ENCODE measurements around the gene NEK3. TPM values are rescaled to one million over a fixed set of nuclear protein-coding genes. Genes with fewer than 3 reads are reported as not detected.
"Not testable (repeated sequence)": the region's sequence is repeated elsewhere in the genome, so short reads cannot be mapped to it uniquely, and the experiment has no call there.

Gene NEK3
- total RNA-seq, 1 experiment from 2014 or later, result 6.9 TPM

DNA sequence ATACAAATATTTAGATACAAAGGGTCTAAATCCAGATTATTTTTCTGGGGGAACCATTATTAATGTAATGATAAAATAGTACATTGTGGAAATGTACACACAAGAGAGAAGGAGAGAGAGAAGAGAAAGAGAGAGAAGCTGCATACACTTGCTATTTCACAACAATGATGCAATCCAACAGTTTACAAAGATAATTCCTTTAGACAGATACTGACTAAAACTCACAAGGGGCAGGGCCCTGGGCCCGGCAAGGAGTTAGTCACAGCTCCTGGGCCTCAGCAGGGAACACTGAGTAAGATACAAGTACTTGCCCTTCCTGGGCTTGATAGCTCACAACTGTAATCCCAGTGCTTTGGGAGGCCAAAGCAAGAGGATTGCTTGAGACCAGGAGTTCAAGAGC, 44.5 kb upstream of the NEK3 start:
- H3K4me3 ChIP-seq (ENCODE audit: low read length); POLR2A ChIA-PET (ENCODE audit: unreplicated experiment); H3K9me3 ChIP-seq (ENCODE audit: low read length); H3F3A ChIP-seq (ENCODE audit: low read length, unreplicated experiment); H3K9me2 ChIP-seq (replicated peaks; ENCODE audit: low read length); CTCF ChIA-PET; H3K79me2 ChIP-seq (ENCODE audit: low read length); H3K9ac ChIP-seq (ENCODE audit: low read length); H3K36me3 ChIP-seq (ENCODE audit: low read depth, low read length); H2AFZ ChIP-seq (ENCODE audit: low read length); H3K27me3 ChIP-seq (ENCODE audit: low read length); H4K20me1 ChIP-seq (ENCODE audit: low read length); H3K4me2 ChIP-seq (ENCODE audit: low read length); H3K27ac ChIP-seq (ENCODE audit: low read length); BruUV-seq (replicated peaks); H3K4me1 ChIP-seq (ENCODE audit: insufficient read depth, low read length): not testable (repeated sequence)
- peak; percentile 51 for ATAC-seq
- intact Hi-C loops (cut with micrococcal nuclease), result loop anchor here (5.0 kb wide), 1 partner anchor 402 kb away; the partner anchor contains the start of gene DHRS12
- peak; percentile 41 for DNase-seq

DNA sequence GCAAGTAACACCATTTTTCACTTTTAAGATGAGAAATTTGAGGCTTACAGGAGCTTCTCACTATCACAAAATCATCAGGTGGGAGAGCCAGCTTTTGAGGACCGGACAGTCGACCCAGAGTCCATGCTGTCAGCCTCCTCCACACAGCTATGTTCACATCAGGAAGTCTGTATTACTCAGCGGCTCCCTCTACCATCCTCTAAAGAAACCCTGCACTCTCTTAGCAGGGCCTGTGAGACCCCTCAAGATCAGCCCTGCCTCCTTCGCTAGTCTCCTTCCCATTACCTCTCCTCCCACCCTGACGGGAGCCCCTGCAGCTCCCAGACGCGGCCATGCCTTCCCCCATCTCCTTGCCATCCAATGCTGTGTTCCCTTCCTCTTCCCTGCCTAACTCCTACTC, 43.1 kb upstream of the NEK3 start:
- CTCF ChIA-PET, result not testable (repeated sequence)

DNA sequence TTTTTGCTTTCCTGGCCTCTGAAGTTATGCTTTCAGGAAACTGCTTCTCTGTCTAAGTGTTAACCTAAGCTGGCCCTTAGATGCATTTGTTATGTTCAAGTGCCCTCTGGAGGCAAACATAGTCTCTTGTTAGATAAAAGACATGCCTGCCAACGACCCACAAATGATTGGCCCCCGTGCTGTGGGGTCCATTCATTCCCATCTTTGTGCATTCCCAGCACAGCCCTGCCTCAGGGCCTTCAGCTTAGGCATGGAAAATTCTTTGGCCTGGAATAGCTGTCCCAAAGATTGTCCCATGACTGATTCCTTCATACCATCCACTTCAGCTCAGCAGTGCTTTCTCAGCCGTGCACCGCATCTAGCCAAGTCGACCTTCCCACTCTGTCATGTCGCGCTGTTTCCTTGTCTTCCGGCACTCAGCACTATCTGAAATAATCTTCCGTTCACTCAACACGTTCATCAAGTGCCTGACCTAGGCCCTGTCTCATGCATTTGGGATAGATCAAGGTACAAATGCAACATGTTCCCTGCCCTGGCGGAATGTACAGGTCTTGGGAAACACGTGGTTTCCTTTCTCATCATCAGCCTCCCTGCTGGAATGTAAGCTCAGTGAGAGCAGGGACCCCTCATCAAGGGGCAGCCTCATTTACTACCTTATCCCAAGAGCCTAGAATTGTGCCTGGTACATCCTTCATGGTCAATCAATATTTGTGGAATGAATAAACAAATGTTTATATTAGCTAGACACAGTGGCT, 42.2 kb upstream of the NEK3 start:
- Histone ChIP-seq H3K4me2 (ENCODE audit: low read length) (peak overlapping the region; percentile 28), H2AFZ (ENCODE audit: low read length) (0 out of 2 replicates have a peak overlapping the region, but pooled peaks have one; percentile 38)
- H3K9me2 ChIP-seq (replicated peaks; ENCODE audit: low read length); CTCF ChIA-PET; H3K9ac ChIP-seq (ENCODE audit: low read length); H3F3A ChIP-seq (ENCODE audit: low read length, unreplicated experiment); H3K27ac ChIP-seq (ENCODE audit: low read length); H3K9me3 ChIP-seq (ENCODE audit: low read length); H3K27me3 ChIP-seq (ENCODE audit: low read length); H4K20me1 ChIP-seq (ENCODE audit: low read length); H3K79me2 ChIP-seq (ENCODE audit: low read length); POLR2A ChIA-PET (ENCODE audit: unreplicated experiment); BruUV-seq (replicated peaks); H3K4me3 ChIP-seq (ENCODE audit: low read length); H3K4me1 ChIP-seq (ENCODE audit: insufficient read depth, low read length); H3K36me3 ChIP-seq (ENCODE audit: low read depth, low read length): not testable (repeated sequence)
- DNase-seq, result peak; percentile 58
- peak; percentile 87 for ATAC-seq
- TF ChIP-seq, protein P1, sequence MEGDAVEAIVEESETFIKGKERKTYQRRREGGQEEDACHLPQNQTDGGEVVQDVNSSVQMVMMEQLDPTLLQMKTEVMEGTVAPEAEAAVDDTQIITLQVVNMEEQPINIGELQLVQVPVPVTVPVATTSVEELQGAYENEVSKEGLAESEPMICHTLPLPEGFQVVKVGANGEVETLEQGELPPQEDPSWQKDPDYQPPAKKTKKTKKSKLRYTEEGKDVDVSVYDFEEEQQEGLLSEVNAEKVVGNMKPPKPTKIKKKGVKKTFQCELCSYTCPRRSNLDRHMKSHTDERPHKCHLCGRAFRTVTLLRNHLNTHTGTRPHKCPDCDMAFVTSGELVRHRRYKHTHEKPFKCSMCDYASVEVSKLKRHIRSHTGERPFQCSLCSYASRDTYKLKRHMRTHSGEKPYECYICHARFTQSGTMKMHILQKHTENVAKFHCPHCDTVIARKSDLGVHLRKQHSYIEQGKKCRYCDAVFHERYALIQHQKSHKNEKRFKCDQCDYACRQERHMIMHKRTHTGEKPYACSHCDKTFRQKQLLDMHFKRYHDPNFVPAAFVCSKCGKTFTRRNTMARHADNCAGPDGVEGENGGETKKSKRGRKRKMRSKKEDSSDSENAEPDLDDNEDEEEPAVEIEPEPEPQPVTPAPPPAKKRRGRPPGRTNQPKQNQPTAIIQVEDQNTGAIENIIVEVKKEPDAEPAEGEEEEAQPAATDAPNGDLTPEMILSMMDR (conservative IDR thresholded peaks at IDR 0.05; ENCODE audit: low read depth, low read length), result peak; percentile 47; the same call in 1 of the 2 replicates
- intact Hi-C loops (cut with micrococcal nuclease), result loop anchor here (1.0 to 5.0 kb wide), 5 partner anchors 73 to 399 kb away; partner anchors contain the start of genes DHRS12 and NEK5

More for the DNA sequence above, 43.1 kb upstream of the NEK3 start:
- H3K4me3 ChIP-seq (ENCODE audit: low read length); POLR2A ChIA-PET (ENCODE audit: unreplicated experiment); H3K9me2 ChIP-seq (replicated peaks; ENCODE audit: low read length); H3K4me1 ChIP-seq (ENCODE audit: insufficient read depth, low read length); H3K36me3 ChIP-seq (ENCODE audit: low read depth, low read length); DNase-seq; H2AFZ ChIP-seq (ENCODE audit: low read length); H3K4me2 ChIP-seq (ENCODE audit: low read length); H3F3A ChIP-seq (ENCODE audit: low read length, unreplicated experiment); H3K79me2 ChIP-seq (ENCODE audit: low read length); H3K9me3 ChIP-seq (ENCODE audit: low read length); H3K27me3 ChIP-seq (ENCODE audit: low read length); H4K20me1 ChIP-seq (ENCODE audit: low read length); H3K27ac ChIP-seq (ENCODE audit: low read length); H3K9ac ChIP-seq (ENCODE audit: low read length); BruUV-seq (replicated peaks): not testable (repeated sequence)
- ATAC-seq, result peak; percentile 42
- intact Hi-C loops (cut with micrococcal nuclease), result loop anchor here (5.0 kb wide), 1 partner anchor 400 kb away; the partner anchor contains the start of gene DHRS12

DNA sequence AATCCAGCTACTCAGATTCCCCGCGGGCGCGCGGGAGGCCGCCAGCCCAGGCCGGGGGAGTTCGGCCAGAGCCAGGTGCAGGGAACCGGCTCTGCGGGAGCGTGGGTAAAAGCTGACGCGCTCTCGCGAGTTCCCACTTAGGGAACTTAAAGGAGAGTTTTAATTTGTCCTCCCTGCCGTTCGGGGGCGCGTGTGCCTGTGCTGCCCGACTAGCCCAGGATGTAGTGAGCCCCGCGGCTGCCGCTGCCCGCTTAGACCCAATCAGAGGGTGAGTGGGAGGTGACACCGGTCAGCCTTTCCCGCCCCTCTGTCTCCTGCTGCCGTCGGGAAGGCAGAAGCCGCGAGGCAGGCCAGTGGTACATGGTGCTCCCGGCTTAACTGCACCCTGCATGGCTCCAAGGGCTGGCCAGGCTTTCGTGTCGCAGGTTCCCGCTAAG, 36.0 kb upstream of the NEK3 start:
- ATAC-seq (peak; percentile 19; the same call in 1 of the 2 replicates), DNase-seq (peak; percentile 9)
- CTCF ChIA-PET, result no interaction called here
- H3K9me2 ChIP-seq (replicated peaks; ENCODE audit: low read length), result no peaks in the 10 kb centered on the region
- peak overlapping the region; percentile 91 for H3K4me2 ChIP-seq (ENCODE audit: low read length)
- H2AFZ ChIP-seq (ENCODE audit: low read length), result peak overlapping the region; percentile 96
- no peaks in the 10 kb centered on the region for H3K27me3 ChIP-seq (ENCODE audit: low read length)
- POLR2A ChIA-PET (ENCODE audit: unreplicated experiment), result no interaction called here
- intact Hi-C loops (cut with micrococcal nuclease), result no loop called here
- BruUV-seq (replicated peaks), result no TSS peak
- H3K9ac ChIP-seq (ENCODE audit: low read length), result no peak overlapping the region; the same call in 1 of the 2 replicates
- no peaks in the 10 kb centered on the region for H3K4me1 ChIP-seq (ENCODE audit: insufficient read depth, low read length)
- H3K4me3 ChIP-seq (ENCODE audit: low read length), result peak overlapping the region; percentile 98
- H3K27ac ChIP-seq (ENCODE audit: low read length), result no peak overlapping the region
- H3F3A ChIP-seq (ENCODE audit: low read length, unreplicated experiment), result no peaks in the 10 kb centered on the region
- H3K79me2 ChIP-seq (ENCODE audit: low read length), result peaks cover 32% of the 10 kb centered on the region
- TF ChIP-seq EZH2phosphoT487 (IDR thresholded peaks at IDR 0.05; ENCODE audit: borderline replicate concordance, low read length) (no peak), EZH2 (IDR thresholded peaks at IDR 0.05; ENCODE audit: low read length, unreplicated experiment) (no peak)
- TF ChIP-seq, protein P1 (conservative IDR thresholded peaks at IDR 0.05; ENCODE audit: low read depth, low read length), result no peak
- no peaks in the 10 kb centered on the region for H3K9me3 ChIP-seq (ENCODE audit: low read length)
- no peaks in the 10 kb centered on the region for H3K36me3 ChIP-seq (ENCODE audit: low read depth, low read length)
- no peaks in the 10 kb centered on the region for H4K20me1 ChIP-seq (ENCODE audit: low read length)
